Activated CD8-positive, alpha-beta memory T cell treated with anti-CD3 and anti-CD28 coated beads, Interleukin-2, amount 50 U/mL, for 24 hours (primary cell): Measurements from ENCODE around the gene PTP4A2.

Experiments
- DNase-seq: peaks from one replicate; pipeline ENCODE4 v3.0.0-alpha.2; 2020; ENCODE audit errors: extremely low read depth

Gene PTP4A2

DNA sequence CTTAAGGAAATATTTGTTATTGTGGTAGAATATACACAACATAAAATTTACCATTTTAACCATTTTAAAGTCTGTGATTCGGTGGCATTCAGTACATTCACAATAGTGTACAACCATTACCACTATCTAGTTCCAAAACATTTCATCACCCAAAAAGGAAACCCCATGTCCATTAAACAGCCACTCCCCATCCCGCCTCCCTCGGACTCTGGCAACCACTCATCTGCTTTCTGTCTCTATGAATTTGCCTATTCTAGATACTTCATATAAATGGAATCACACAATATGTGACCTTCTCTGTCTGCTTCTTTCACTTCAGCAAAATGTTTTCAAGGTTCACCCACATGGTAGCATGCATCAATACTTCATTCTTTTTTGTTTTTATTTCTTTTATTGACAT lies 51.3 kb downstream of the PTP4A2 start:
- no peak for DNase-seq

DNA sequence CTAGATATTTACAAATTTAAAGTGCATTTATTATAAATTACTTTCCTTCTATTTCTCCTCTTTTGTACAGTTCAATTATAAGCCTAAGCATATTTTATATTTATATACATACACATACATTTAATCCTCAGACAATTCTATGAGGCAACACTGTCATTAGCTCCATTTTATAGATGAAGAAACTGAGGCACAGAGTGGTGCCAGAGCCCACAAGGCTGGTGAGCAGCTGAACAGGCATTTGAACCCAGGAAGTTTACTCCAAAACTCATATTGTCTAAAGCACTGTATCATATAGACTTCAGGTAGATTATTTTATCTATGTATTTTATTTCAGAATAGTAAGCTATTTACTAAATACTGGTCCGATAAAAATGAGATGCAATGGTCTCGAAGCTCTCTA lies 52.3 kb downstream of the PTP4A2 start:
- no peak for DNase-seq

- DNase-seq, result no peak
Observed at GRCh38 chr1:31883357-31883942, 54.7 kb downstream of the PTP4A2 start.

GRCh38 chr1:31881688-31882000 lies 56.5 kb downstream of the PTP4A2 start:
- DNase-seq, result no peak

DNA sequence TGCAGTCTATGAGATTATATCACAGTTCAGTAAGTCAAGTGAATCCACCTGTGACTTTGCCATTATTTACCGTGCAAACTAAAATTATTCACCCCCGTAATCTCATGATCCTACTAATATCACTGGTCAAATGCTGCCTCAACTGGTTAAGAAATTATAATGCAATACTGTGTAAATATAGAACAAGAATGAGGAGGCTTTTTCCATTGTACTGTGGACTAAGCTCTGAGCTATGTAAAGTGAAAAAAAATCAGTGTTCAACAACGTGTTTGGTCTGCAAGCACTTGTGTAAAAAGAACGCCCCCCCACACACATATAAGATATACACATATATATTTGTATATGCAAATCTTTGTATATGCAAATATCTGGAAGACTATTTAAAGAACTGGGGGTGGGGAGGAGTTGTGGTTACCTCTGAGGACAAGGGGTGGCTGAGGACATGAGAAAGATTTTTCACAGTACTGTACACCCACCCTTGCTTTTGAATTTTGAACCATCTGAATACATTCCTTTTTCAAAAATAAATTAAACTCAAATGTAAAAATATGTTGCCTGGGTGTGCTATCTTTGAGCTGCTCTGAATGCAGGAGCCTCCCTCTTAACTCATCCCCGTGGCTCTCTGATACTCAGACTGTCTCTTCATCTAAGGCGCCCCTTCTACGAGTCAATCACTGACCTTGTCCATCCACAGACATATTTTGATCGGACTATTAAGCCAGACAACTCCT lies 57.0 kb downstream of the PTP4A2 start:
- no peak for DNase-seq

DNA sequence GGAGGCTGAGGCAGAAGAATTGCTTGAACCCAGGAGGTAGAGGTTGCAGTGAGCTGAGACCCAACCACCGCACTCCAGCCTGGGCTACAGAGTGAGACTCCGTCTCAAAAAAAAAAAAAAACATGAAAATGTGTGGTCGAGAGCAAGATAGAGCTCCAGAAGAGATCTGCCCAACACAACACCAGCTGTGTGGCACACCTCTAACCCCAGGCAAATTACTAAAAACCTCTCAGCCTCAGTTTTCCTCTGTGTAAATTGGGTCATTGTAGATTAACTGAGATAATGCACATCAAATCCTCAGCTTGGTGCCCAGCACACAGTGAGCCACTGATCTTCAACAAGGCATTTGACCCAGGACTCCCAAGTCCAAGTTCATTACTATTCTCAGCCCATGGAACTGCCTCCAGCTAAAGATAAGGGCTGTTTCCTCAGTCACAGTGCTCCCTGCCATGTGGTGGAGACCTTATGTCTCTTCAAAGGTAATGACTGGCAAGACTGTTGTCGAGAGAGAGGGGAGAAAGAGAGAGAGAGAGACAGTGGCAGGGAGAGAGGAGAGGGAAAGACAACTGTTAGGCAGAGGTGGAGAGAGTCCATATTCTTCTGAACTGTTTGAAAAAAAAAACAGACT lies 58.1 kb downstream of the PTP4A2 start:
- no peak for DNase-seq

DNA sequence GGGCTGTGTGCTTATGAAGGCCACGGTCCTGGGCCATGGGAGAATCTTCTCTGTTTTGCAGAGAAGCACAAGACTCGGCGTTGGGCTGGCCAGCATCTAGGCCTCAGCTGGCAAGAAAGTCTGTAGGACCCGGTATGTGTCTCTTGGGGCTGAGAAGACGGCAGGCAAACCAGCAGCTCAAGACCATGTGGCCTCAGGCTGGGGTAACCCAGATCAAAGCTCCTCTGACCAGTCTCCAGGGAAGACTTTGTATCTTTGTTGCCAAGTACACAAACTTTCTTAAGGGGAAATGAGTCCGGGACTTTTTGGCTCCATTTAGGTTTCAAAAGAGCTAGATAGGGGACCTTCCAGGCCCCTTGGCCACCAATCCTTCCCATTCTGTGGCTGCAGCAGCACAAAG lies 60.1 kb downstream of the PTP4A2 start:
- DNase-seq, result no peak

- DNase-seq, result no peak
Observed at GRCh38 chr1:31877544-31877943, 60.6 kb downstream of the PTP4A2 start.

DNA sequence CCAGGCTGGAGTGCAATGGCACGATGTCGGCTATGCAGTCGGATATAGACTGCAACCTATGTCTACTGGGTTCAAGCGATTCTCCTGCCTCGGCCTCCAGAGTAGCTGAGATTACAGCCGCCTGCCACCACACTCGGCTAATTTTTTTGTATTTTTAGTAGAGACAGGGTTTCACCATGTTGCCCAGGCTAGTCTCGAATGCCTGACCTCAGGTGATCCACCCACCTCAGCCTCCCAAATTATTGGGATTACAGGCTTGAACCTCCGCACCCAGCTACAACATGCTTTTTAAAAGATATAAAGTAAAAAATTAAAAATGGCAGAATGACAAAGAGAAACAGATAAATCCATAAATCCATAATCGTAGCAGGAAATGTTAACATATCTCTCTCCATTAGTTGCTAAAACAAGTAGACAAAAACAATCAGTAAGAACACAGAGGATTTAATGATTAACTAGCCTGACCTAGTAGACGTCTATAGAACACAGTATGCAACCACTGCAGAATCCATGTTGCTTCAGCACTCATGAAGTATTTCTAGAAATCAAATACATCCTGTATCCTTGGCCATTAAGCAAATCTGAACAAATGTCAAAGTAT lies 62.4 kb downstream of the PTP4A2 start:
- no peak for DNase-seq

- no peak for DNase-seq
Observed at GRCh38 chr1:31874942-31875341, 63.2 kb downstream of the PTP4A2 start.

- no peak for DNase-seq
Observed at GRCh38 chr1:31872658-31873636, 65.2 kb downstream of the PTP4A2 start.

GRCh38 chr1:31871703-31872102 lies 66.5 kb downstream of the PTP4A2 start:
- DNase-seq, result no peak

- DNase-seq, result no peak
Observed at GRCh38 chr1:31870086-31870736, 68.0 kb downstream of the PTP4A2 start.

- DNase-seq, result no peak
Observed at GRCh38 chr1:31869449-31869848, 68.7 kb downstream of the PTP4A2 start.

DNA sequence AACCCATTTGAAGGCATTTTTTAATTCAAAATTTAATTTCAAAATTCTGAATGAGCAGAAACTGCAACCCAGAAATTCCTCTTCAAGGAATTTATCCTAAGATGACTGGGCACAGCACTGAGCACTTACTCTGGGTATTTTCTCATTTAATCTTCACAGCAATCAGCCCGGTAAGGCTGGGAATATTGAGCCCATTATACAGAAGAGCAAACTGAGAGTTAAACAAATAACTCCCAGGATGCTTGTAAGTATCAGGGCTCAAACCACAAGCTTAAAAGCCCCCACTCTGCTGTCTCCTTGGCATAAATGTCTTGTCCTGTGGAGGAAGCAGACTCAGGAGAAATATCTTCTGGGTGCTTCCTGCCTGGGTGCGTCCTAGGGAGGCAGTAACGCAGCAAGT lies 69.3 kb downstream of the PTP4A2 start:
- DNase-seq, result no peak

GRCh38 chr1:31867546-31867945 lies 70.6 kb downstream of the PTP4A2 start:
- DNase-seq, result no peak

DNA sequence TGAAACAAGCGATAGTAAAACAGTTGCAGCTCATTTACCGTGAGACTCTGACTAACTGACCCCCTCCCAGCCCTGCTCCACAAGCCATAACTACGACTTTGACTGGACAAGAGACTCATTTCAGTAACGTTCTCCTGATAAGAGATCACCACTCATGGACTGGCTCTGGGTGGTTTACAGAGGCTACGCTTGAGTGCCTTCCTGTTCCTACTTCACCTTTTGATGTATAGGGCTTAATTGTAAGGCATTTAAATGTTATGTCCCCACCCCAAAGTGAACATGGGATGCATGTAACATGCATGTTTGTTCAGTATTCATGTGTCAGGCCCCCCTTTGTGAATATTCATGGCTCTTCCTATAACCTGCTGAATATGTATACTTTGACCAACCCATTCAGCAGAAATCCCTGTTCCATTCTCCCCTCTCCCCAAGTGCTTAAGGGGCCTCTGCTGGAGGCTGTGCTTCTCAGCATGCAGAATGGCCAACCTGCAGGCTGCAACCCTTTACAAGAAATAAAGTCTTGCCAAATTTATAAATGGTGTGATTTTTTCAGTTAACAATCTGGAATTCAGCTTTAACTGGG lies 71.6 kb downstream of the PTP4A2 start:
- DNase-seq, result no peak

GRCh38 chr1:31865728-31866449 lies 72.3 kb downstream of the PTP4A2 start:
- no peak for DNase-seq

- no peak for DNase-seq
Observed at GRCh38 chr1:31862071-31862470, 76.1 kb downstream of the PTP4A2 start.

DNA sequence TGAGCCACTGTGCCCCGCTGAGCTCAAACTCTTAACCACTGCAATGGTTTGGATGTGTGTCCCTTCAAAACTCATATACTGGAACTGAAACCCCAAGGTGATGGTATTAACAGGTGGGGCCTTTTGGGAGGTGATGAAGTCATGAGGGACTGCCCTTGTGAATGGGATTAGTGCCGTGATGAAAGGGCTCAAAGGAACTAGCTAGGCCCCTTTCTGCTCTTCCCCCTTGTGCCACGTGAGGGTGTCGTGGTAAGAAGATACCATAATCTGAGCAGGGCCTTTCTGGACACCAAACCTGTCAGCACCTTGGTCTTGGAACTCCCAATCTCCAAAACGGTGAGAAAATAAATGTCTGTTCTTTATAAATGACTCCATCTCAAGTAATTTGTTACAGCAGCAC lies 76.8 kb downstream of the PTP4A2 start:
- DNase-seq, result no peak
